Fibroblast of skin of abdomen (primary cell): ENCODE data around the gene RAB3IL1.
A peak's percentile ranks its signal among the peaks of the same experiment; 100 is the strongest.

Experiments used
- DNase-seq: peaks from one replicate; pipeline ENCODE4 v3.0.0-alpha.2; 2013

RAB3IL1 gene

GRCh38 chr11:61883947-61884346, 33.4 kb downstream of the RAB3IL1 start:
- no peak for DNase-seq

DNA sequence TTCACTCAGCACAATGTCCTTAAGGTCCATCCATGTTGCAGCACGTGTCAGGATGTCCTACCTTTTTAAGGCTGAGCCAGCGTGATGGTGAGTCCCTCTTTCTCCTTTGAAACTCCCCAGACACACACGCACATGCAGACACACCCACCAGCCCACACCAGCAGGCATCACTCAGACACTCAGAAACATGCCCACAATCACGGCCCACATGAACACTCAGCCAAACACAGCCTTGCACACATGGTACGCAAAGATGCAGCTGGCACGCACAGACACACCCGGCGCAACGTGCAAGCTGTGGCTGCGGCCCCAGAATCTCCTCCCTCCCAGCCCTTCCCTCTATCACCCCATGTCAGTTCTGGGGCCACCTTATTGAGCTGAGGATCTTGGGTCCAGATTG, 34.0 kb downstream of the RAB3IL1 start:
- DNase-seq = no peak

GRCh38 chr11:61882879-61883278, 34.5 kb downstream of the RAB3IL1 start:
- no peak for DNase-seq

DNA sequence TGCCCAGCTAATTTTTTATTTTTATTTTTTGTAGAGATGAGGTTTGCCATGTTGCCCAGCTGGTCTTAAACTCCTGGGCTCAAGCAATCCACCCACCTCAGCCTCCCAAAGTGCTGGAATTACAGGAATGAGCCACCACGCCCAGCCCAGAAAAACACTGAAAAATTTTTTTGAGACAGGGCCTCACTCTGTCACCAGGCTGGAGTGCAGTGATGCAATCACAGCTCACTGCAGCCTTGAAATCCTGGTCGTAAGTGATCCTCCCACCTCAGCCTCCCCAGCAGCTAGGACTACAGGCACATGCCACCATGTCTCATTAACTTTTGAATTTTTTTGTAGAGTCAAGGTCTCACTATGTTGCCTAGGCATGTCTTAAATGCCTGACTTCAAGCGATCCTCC, 35.1 kb downstream of the RAB3IL1 start:
- peak; percentile 31 for DNase-seq

GRCh38 chr11:61881397-61881796, 36.0 kb downstream of the RAB3IL1 start:
- no peak for DNase-seq

DNA sequence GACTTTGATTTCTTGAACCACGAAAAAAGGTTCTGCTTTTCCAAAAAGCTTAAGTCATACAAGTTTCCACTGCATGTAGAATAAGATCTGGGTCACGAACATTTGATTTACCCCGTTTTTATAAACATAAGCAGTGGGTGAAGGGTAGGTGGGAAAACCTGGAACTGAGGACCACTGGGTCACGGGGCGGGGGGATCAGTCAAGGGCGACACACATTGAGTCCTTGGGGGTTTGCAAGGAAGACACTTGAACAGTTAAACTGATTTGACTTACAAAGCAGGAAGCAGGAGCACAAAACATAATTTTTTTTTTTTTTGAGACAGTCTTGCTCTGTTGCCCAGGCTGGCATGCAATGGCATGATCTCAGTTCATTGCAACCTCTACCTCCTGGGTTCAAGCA, 36.9 kb downstream of the RAB3IL1 start:
- DNase-seq = no peak

GRCh38 chr11:61880031-61880430, 37.3 kb downstream of the RAB3IL1 start:
- no peak for DNase-seq

GRCh38 chr11:61879152-61879551, 38.2 kb downstream of the RAB3IL1 start:
- no peak for DNase-seq

- no peak for DNase-seq
Measured at GRCh38 chr11:61875698-61876097, 41.7 kb downstream of the RAB3IL1 start.

DNA sequence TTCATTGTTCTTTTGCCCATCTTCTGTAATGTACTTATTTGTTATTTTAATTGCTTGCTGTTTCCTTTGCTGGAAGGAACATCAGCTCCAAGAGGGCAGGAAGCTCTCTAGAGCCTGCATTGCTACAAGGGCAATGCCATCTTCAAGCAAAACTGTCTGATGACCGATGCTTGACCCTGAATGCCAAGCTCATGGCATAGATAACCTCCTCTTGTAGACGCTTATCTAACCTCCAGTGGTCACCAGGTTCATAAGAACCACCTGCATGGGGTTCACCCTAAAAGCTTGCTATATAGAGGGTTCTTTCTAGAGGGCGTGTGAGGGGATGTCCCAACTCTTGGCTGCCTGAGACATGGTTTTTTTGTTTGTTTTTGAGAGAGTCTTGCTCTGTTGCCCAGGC, 42.5 kb downstream of the RAB3IL1 start:
- no peak for DNase-seq

GRCh38 chr11:61874377-61874809, 43.0 kb downstream of the RAB3IL1 start:
- DNase-seq = no peak

DNA sequence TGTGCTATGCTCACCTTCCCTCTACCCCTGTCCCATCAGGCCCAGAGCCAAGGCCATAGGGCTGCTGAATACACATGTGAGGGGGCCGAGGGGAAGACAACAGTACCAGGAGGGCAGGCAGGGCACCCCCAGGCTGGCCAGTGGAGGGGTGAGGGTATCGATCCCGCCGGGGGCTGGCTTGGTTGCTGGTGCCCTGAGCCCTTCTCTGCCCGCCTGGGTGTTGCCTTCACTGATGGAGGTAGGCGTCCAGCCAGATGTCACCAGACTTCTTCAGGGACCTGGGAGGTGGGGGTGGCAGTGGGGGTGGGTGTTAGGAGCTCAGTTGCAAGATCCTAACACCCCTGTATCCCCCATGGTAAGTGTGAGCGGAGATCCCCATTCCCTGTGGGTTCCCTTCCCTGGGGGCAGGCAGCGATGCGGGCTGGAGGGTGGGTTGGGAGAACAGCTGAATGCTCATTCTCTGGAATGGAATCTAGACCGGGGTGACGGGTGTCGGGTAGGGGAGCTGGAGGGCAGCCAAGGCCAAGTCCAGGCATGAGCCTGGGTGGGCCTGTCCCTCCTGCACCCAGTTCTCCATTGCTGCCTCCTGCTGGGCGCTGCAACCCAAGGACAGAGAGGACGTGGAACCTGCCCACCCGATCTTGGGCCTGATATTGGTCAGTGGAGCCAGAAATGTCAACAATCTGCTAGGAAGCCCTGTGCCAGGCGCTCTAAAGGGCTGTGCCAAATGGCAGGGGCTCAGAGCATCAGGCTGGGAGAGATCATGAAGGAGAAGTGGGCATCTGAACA, 43.6 kb downstream of the RAB3IL1 start:
- DNase-seq = no peak

DNA sequence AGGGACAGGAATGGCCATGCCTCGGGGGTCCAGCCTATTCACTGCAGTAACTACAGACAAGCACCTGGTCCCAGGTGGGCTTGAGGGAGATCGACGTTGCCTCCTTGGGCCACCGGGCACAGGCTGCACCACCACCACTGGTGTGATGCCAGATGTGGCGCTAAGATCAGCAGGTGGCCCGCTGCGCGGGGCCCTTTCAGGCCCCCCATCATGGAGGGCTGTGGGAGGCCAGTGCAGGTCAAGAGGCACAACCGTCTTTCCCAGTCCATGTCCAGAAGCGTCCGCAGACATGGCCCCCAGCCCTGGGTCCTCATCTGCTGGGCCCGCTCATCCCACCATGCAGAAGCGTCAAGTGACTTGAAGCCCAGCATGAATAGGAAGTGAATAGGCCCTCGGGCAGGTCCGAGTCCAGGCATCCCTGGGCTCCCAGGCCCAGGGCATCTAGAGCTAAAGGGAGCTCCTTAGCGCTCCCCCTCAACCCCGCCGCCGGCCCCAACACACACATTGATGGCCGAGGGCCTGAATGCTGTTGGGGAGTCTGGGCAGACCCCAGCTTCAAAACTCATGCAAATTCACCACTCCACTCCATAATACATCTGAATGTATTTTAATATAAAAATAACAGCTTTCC, 44.3 kb downstream of the RAB3IL1 start:
- DNase-seq = no peak

DNA sequence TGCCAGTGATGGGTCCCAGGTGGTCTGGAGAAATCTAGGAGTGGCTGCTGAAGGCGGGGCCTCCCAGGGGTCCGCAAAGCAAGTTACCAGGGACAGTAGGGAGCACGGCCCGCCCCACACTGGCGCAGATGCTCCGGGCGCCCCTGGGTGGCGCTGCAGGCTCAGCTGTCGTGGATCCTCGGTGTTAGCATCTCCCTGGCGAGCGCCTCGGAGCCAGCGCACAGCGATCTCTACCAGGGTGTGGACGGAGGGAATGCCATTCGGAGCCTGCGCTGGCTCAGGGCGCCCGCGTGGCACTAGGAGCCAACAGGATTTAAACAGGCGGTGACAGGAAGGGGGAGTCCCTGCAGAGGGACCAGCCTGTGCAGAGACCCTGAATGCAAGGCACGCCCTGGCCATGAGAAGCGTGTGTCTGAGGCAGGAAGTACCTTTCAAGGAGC, 46.2 kb downstream of the RAB3IL1 start:
- DNase-seq = peak; percentile 71

- DNase-seq = peak; percentile 24
Measured at GRCh38 chr11:61870541-61871031, 46.8 kb downstream of the RAB3IL1 start.

GRCh38 chr11:61869708-61870451, 47.5 kb downstream of the RAB3IL1 start:
- DNase-seq = no peak

DNA sequence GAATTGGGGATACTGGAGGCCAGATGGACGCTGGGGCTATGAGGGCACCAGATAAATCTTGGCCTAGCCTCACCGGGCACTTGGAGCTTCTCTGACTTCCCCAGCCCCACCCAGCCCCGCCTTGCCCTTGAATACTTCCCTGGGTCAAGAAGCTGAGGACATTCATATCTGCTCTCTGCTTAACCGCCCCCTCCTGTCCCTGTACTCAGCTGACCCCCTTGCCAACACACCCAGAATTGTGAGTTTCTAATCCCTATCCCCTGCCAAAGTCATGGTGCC, 48.0 kb downstream of the RAB3IL1 start:
- DNase-seq = no peak

DNA sequence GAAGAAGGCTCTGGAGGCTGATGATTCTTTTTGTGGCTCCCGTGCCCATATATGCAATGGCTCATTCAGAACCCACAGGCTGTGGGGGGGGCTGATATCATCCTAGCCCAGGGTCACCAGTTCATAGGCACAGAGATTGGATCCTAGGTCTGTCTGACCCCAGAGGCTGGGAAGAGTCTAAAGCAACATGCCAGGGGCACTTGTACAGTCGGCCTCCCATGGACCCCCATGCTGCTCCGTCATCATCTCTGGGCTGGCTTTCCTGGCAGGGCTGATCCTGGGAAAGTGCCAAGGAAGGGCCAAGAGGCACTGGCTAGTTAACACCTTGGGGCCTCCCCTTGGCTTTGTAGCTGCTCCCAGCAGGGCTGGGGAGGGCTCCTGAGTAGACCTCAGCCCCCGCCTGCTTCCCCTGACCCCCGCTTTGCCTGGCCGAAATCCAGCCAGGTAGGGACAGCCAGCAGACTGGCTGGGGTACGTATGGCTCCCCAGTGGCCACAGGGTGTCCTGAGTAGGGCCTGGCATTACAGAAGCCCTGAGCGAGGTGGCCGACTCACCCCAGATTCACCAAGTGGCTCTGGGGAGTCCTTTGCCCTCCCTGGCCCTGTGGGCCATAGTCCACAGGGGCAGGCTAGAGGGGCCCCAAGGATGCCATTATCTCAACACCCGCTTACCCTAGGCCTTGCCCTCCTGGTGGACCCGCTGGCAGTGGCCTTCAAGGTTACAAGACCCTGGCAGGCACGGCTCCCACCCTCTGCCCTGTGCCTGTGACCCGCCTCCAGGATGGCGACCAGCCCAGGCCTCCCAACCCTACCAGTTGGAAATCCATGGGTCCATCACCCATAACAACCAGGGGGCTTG, 48.6 kb downstream of the RAB3IL1 start:
- no peak for DNase-seq

- no peak for DNase-seq
Measured at GRCh38 chr11:61866958-61867343, 50.4 kb downstream of the RAB3IL1 start.

DNA sequence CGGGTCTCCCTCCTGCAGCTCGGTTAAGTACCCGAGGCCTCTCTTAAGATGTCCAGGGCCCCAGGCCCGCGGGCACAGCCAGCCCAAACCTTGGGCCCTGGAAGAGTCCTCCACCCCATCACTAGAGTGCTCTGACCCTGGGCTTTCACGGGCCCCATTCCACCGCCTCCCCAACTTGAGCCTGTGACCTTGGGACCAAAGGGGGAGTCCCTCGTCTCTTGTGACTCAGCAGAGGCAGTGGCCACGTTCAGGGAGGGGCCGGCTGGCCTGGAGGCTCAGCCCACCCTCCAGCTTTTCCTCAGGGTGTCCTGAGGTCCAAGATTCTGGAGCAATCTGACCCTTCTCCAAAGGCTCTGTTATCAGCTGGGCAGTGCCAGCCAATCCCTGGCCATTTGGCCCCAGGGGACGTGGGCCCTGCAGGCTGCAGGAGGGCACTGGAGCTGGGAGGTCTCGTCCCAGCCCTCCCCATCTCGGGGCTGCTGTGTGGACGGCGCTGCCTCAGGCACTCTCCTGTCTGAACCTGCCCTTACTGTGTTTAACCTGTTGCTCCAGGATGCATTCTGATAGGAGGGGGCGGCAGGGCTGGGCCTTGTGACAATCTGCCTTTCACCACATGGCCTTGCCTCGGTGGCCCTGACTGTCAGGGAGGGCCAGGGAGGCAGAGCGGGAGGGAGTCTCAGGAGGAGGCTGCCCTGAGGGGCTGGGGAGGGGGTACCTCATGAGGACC, 51.0 kb downstream of the RAB3IL1 start:
- DNase-seq = no peak

DNA sequence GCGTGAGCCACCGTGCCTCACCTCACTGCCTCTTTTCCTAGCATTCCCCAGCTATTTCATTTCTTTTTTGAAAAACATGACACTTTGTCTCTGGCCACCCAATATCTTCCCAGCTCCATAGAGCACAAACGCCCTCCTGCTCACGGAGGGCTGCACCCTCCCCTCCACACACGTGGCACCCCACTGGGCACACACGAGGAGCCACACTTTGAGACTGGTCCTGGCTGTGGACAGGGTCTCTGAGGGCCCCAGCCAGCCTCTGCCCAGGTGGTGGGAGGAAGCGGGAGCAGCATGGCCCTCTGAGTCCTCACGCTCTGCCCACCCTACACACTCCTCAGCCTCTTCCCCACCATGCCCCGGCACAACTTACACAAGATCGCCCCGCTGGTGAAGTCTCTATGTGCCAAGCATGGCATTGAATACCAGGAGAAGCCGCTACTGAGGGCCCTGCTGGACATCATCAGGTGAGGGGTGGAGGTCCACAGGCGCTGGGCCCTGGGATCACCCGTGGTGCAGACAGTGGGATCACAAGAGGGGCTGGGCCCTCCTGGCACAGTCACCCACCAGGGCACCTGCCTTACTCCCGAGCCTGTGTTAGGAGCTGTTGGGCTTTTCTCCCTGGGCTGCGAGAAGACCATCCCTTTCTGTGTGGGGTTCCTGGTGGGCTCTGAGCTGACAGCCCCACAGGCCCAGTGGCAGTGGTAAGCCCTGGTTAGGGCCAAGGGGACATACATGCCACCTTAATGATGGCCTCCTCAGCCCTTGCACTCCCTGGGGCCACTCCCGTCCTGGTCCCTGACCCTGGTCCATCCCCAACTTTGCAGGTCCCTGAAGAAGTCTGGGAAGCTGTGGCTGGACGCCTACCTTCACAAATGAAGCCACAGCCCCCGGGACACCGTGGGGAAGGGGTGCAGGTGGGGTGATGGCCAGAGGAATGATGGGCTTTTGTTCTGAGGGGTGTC, 52.3 kb downstream of the RAB3IL1 start:
- no peak for DNase-seq
